ENCODE measurements around the gene FGFBP2.
"Not testable (repeated sequence)": the region's sequence is repeated elsewhere in the genome, so short reads cannot be mapped to it uniquely, and the experiment has no call there.

GRCh38 chr4:15916358-15916757 is 46.6 kb downstream of the FGFBP2 start:
- TF ChIP-seq CTCF (IDR thresholded peaks at IDR 0.05; ENCODE audit: low read depth, low read length); EZH2phosphoT487 (IDR thresholded peaks at IDR 0.05; ENCODE audit: low read depth): not testable (repeated sequence)
